Stomach (tissue), 9 donors: ENCODE data around the gene MBP. TPM values are rescaled to one million over a fixed set of nuclear protein-coding genes. Genes with fewer than 3 reads are reported as not detected.

Source experiments
- DNase-seq, 2 donors: peaks; one replicate each; pipeline versions ENCODE4 v3.0.0 to v3.0.0-alpha.2; 2013 to 2019
- H3K27ac ChIP-seq, 5 donors: fragments of 200-600 bp in 4 of 5; sonication (generic) in 4 of 5; one replicate each; pipeline ENCODE4 v1.5.1; 2013 to 2019; ENCODE audit warnings: mild to moderate bottlenecking in 1 of 5, moderate library complexity in 1 of 5
- H3K27me3 ChIP-seq, 3 donors: fragments of 200-600 bp; sonication (generic); one replicate each; pipeline ENCODE4 v1.5.1; 2017 to 2019; ENCODE audit warnings: mixed run types in 1 of 3
- H3K36me3 ChIP-seq, 4 donors: fragments of 200-600 bp; sonication (generic); 1 replicate in 3 of 4; 2 replicates in 1 of 4; pipeline ENCODE4 v1.5.1; 2016 to 2019
- H3K4me1 ChIP-seq, 4 donors: fragments of 200-600 bp; sonication (generic); one replicate each; pipeline ENCODE4 v1.5.1; 2016 to 2019
- H3K4me3 ChIP-seq, 4 donors: fragments of 200-600 bp; sonication (generic) in 3 of 4; one replicate each; pipeline ENCODE4 v1.5.1; 2016 to 2019; ENCODE audit warnings: mild to moderate bottlenecking in 1 of 4
- H3K9me3 ChIP-seq, 4 donors: fragments of 200-600 bp; sonication (generic); one replicate each; pipeline ENCODE4 v1.5.1; 2016 to 2019
- CTCF ChIP-seq, 7 experiments: fragments of 450-650 bp in 4 of 7; fragments of 200-600 bp in 3 of 7; sonication (generic) in 3 of 7; IDR thresholded peaks; one replicate each; pipeline ENCODE4 v1.5.1; 2016 to 2019; ENCODE audit warnings: antibody characterized with exemption in 7 of 7, control low read depth in 2 of 7, mild to moderate bottlenecking in 1 of 7
- EP300 ChIP-seq: sonication (generic); formaldehyde crosslinking; IDR thresholded peaks from one replicate; pipeline ENCODE4 v1.6.1; 2017; ENCODE audit warnings: antibody characterized with exemption
- POLR2A ChIP-seq, 4 donors: fragments of 450-650 bp; IDR thresholded peaks; one replicate each; pipeline ENCODE4 v1.6.1; 2016; ENCODE audit warnings: antibody characterized with exemption in 4 of 4, control low read depth in 2 of 4, mild to moderate bottlenecking in 1 of 4, moderate library complexity in 1 of 4
- POLR2AphosphoS5 ChIP-seq, 3 donors: sonication (generic); formaldehyde crosslinking; IDR thresholded peaks; one replicate each; pipeline ENCODE4 v1.6.1; 2016; ENCODE audit warnings: antibody characterized with exemption in 3 of 3
- WGBS, 5 donors: extraction: QIAGEN DNeasy Blood & Tissue Kit in 3 of 5; methylation state at CpG; one replicate each; pipeline versions ENCODE4 v1.1.5 to v1.1.7; 2013 to 2018; 5-methylcytosine and 5-hydroxymethylcytosine counted together
- intact Hi-C: fragments of 100-400 bp; cut with DNase I; formaldehyde crosslinking; loops from one replicate; pipeline ENCODE4 v1.15.1; 2023; ENCODE audit warnings: low total_unique reads
- polyA plus RNA-seq, 3 donors: library from polyadenylated mRNA; stranded (reverse); fragments of 200-250 nt; gene quantifications; one replicate each; pipeline ENCODE4 v1.2.3, GENCODE V29; 2013
- total RNA-seq, 5 donors: library from RNA; depleted of rRNA; stranded (reverse); fragments of >200 nt; gene quantifications; one replicate each; pipeline versions ENCODE4 v1.1.0 to v1.2.3, GENCODE V29; 2014 to 2016
- donor health status: healthy with polysubstance abuse.
- donor health status: Bipolar disorder and iron deficiency.
- donor health status: healthy.

MBP gene
- total and polyA plus RNA-seq, 8 donors, result 7.9 to 407 (median 33.3) TPM

- intact Hi-C loops, result no loop called here
- WGBS, 5 donors, result 85 to 90% (median 87%) methylated on average over 22 of the region's 22 CpGs
- no peaks in the 10 kb centered on the region for H3K4me1 ChIP-seq
- no peak for DNase-seq
- no peaks in the 10 kb centered on the region for H3K9me3 ChIP-seq
- H3K27ac ChIP-seq, result no peak overlapping the region
- TF ChIP-seq EP300, result no peak
- TF ChIP-seq POLR2AphosphoS5 (IDR thresholded peaks at IDR 0.05), result no peak
- no peak for TF ChIP-seq POLR2A (IDR thresholded peaks at IDR 0.05)
- no peak for TF ChIP-seq CTCF (IDR thresholded peaks at IDR 0.05)
- no peaks in the 10 kb centered on the region for H3K36me3 ChIP-seq
- H3K27me3 ChIP-seq, result no peaks in the 10 kb centered on the region
- no peak overlapping the region for H3K4me3 ChIP-seq
Observed at GRCh38 chr18:77151772-77152520, 19.4 kb upstream of the MBP start.

- intact Hi-C loops, result no loop called here
- Histone ChIP-seq H3K27me3 (no peaks in the 10 kb centered on the region), H3K4me3 (no peak overlapping the region), H3K9me3 (no peaks in the 10 kb centered on the region), H3K36me3 (no peaks in the 10 kb centered on the region), H3K4me1 (no peaks in the 10 kb centered on the region), H3K27ac (no peak overlapping the region)
- DNase-seq, result no peak
- 84 to 92% (median 89%) methylated on average over 8 of the region's 8 CpGs for WGBS, 5 donors
- no peak for TF ChIP-seq EP300
- no peak for TF ChIP-seq CTCF (IDR thresholded peaks at IDR 0.05)
- TF ChIP-seq POLR2A (IDR thresholded peaks at IDR 0.05), result no peak
- no peak for TF ChIP-seq POLR2AphosphoS5 (IDR thresholded peaks at IDR 0.05)
Observed at GRCh38 chr18:77151033-77151771, 18.6 kb upstream of the MBP start.

GRCh38 chr18:77150588-77150987 lies 18.0 kb upstream of the MBP start:
- TF ChIP-seq POLR2A (IDR thresholded peaks at IDR 0.05) (no peak), CTCF (IDR thresholded peaks at IDR 0.05) (no peak), EP300 (no peak), POLR2AphosphoS5 (IDR thresholded peaks at IDR 0.05) (no peak)
- no peak for DNase-seq

GRCh38 chr18:77148289-77148688 lies 15.7 kb upstream of the MBP start:
- DNase-seq, result no peak
- Histone ChIP-seq H3K4me3 (no peak overlapping the region), H3K27me3 (no peaks in the 10 kb centered on the region), H3K4me1 (no peaks in the 10 kb centered on the region), H3K36me3 (no peaks in the 10 kb centered on the region), H3K27ac (no peak overlapping the region), H3K9me3 (peaks cover 0 to 10% (median 7%) of the 10 kb centered on the region in 4 donors)
- 73 to 91% (median 88%) methylated on average over 2 of the region's 2 CpGs for WGBS, 5 donors
- TF ChIP-seq POLR2AphosphoS5 (IDR thresholded peaks at IDR 0.05) (no peak), EP300 (no peak), POLR2A (IDR thresholded peaks at IDR 0.05) (no peak), CTCF (IDR thresholded peaks at IDR 0.05) (no peak)
- intact Hi-C loops, result no loop called here

More at GRCh38 chr18:77150588-77150987, 18.0 kb upstream of the MBP start:
- intact Hi-C loops, result no loop called here
- Histone ChIP-seq H3K4me1 (no peaks in the 10 kb centered on the region), H3K27me3 (no peaks in the 10 kb centered on the region), H3K27ac (no peak overlapping the region), H3K36me3 (no peaks in the 10 kb centered on the region), H3K9me3 (no peaks in the 10 kb centered on the region), H3K4me3 (no peak overlapping the region)
- WGBS, 5 donors, result 83 to 90% (median 86%) methylated on average over 4 of the region's 4 CpGs
